WTC11 (cell line): Measurements from ENCODE around the gene PNMA6E. TPM values are rescaled to one million over a fixed set of nuclear protein-coding genes. Genes with fewer than 3 reads are reported as not detected.

Source experiments
- ATAC-seq: fragments of 200-7000 bp; cut with Tn5 transposase; 2 replicates; pipeline ENCODE4 v1.10.0; 2021; ENCODE audit warnings: mild to moderate bottlenecking, moderate library complexity
- CTCF ChIA-PET: fragments of 300-600 bp; sonication (Branson Sonifier 250); formaldehyde crosslinking; loops from one replicate; lab custom pipeline; 2021; ENCODE audit warnings: antibody characterized with exemption; lab: Charles Lee
- POLR2A ChIA-PET: fragments of 350-600 bp; sonication (Branson Sonifier 250); formaldehyde crosslinking; loops from one replicate; lab custom pipeline; 2021; ENCODE audit warnings: antibody characterized with exemption; lab: Charles Lee
- DNase-seq: peaks from one replicate; pipeline ENCODE4 v3.0.0; 2021; ENCODE audit warnings: low spot score
- H3K27ac Mint-ChIP-seq: 2 replicates; pipeline ENCODE4 v1.8.0; 2021; ENCODE audit warnings: mixed read lengths
- H3K27me3 Mint-ChIP-seq: 2 replicates; pipeline ENCODE4 v1.8.0; 2021; ENCODE audit warnings: low read depth, mild to moderate bottlenecking, moderate library complexity, mixed read lengths
- H3K36me3 Mint-ChIP-seq: 2 replicates; pipeline ENCODE4 v1.8.0; 2021; ENCODE audit warnings: mixed read lengths
- H3K4me1 Mint-ChIP-seq: 2 replicates; pipeline ENCODE4 v1.8.0; 2022; ENCODE audit warnings: mixed read lengths
- H3K4me3 Mint-ChIP-seq: 2 replicates; pipeline ENCODE4 v1.8.0; 2021; ENCODE audit warnings: mild to moderate bottlenecking, moderate library complexity, mixed read lengths
- H3K9me3 Mint-ChIP-seq: 2 replicates; pipeline ENCODE4 v1.8.0; 2021; ENCODE audit warnings: mixed read lengths
- ATF1 ChIP-seq: sonication (generic); formaldehyde crosslinking; IDR thresholded peaks from 2 replicates; pipeline ENCODE4 v1.8.1; 2023; ENCODE audit warnings: mild to moderate bottlenecking, moderate library complexity, missing genetic modification reagents
- CREM ChIP-seq: sonication (generic); formaldehyde crosslinking; IDR thresholded peaks from 2 replicates; pipeline ENCODE4 v1.8.1; 2022; ENCODE audit warnings: mild to moderate bottlenecking, missing genetic modification reagents, moderate library complexity
- CTCF ChIP-seq: fragments of 200-600 bp; IDR thresholded peaks from 2 replicates; pipeline ENCODE4 v1.8.0; 2022; ENCODE audit warnings: antibody characterized with exemption
- E2F1 ChIP-seq: sonication (generic); formaldehyde crosslinking; IDR thresholded peaks from 2 replicates; pipeline ENCODE4 v1.8.0; 2022; ENCODE audit warnings: mild to moderate bottlenecking, missing genetic modification reagents
- E2F4 ChIP-seq: sonication (generic); formaldehyde crosslinking; IDR thresholded peaks from 2 replicates; pipeline ENCODE4 v1.8.1; 2022; ENCODE audit warnings: low read depth, mild to moderate bottlenecking, moderate library complexity, missing genetic modification reagents, borderline replicate concordance
- ELF4 ChIP-seq: sonication (generic); formaldehyde crosslinking; IDR thresholded peaks from 2 replicates; pipeline ENCODE4 v1.8.1; 2022; ENCODE audit warnings: low read depth, mild to moderate bottlenecking, moderate library complexity, missing genetic modification reagents
- EMX1 ChIP-seq: fragments of 250-450 bp; sonication (Bioruptor Pico); IDR thresholded peaks from 2 replicates; pipeline ENCODE4 v1.8.0; 2021; ENCODE audit warnings: mild to moderate bottlenecking
- ETV6 ChIP-seq: sonication (generic); formaldehyde crosslinking; IDR thresholded peaks from 2 replicates; pipeline ENCODE4 v1.8.1; 2022; ENCODE audit warnings: mild to moderate bottlenecking, missing genetic modification reagents
- IRF2 ChIP-seq: sonication (generic); formaldehyde crosslinking; IDR thresholded peaks from 2 replicates; pipeline ENCODE4 v1.8.0; 2022; ENCODE audit warnings: low read depth, missing genetic modification reagents, borderline replicate concordance
- JAZF1 ChIP-seq: fragments of 250-450 bp; sonication (Bioruptor Pico); IDR thresholded peaks from 2 replicates; pipeline ENCODE4 v1.9.0; 2021; ENCODE audit warnings: moderate library complexity, mild to moderate bottlenecking, inconsistent platforms
- KAT7 ChIP-seq: sonication (generic); formaldehyde crosslinking; IDR thresholded peaks from 2 replicates; pipeline ENCODE4 v1.8.1; 2023; ENCODE audit warnings: missing genetic modification reagents, mild to moderate bottlenecking, borderline replicate concordance
- MYBL2 ChIP-seq: sonication (generic); formaldehyde crosslinking; IDR thresholded peaks from 2 replicates; pipeline ENCODE4 v1.8.1; 2023; ENCODE audit warnings: mild to moderate bottlenecking, moderate library complexity, missing genetic modification reagents
- NFYB ChIP-seq: sonication (generic); formaldehyde crosslinking; conservative IDR thresholded peaks from 2 replicates; pipeline ENCODE4 v1.8.0; 2022; ENCODE audit warnings: low read depth, missing genetic modification reagents
- NR2C2 ChIP-seq: sonication (generic); formaldehyde crosslinking; IDR thresholded peaks from 2 replicates; pipeline ENCODE4 v1.8.0; 2022; ENCODE audit warnings: mild to moderate bottlenecking, missing genetic modification reagents
- PREB ChIP-seq: sonication (generic); formaldehyde crosslinking; IDR thresholded peaks from 2 replicates; pipeline ENCODE4 v1.8.1; 2022; ENCODE audit warnings: mild to moderate bottlenecking, missing genetic modification reagents, moderate library complexity, borderline replicate concordance
- RORB ChIP-seq: fragments of 250-450 bp; sonication (Bioruptor Pico); IDR thresholded peaks from 2 replicates; pipeline ENCODE4 v1.9.0; 2021; ENCODE audit warnings: mild to moderate bottlenecking
- SMAD3 ChIP-seq: sonication (generic); formaldehyde crosslinking; IDR thresholded peaks from 2 replicates; pipeline ENCODE4 v1.8.0; 2022; ENCODE audit warnings: missing genetic modification reagents, mild to moderate bottlenecking, borderline replicate concordance
- TCF7 ChIP-seq: sonication (generic); formaldehyde crosslinking; IDR thresholded peaks from 2 replicates; pipeline ENCODE4 v1.8.0; 2022; ENCODE audit warnings: mild to moderate bottlenecking, low read depth, missing genetic modification reagents, moderate library complexity
- ZNF219 ChIP-seq: sonication (generic); formaldehyde crosslinking; IDR thresholded peaks from 2 replicates; pipeline ENCODE4 v1.8.0; 2023; ENCODE audit warnings: missing genetic modification reagents, mild to moderate bottlenecking, borderline replicate concordance
- total RNA-seq: library from RNA; stranded (reverse); gene quantifications from 3 replicates; pipeline ENCODE4 v1.2.3, GENCODE V29; 2021
- TF ChIP-seq, protein P1 (sequence below): sonication (generic); formaldehyde crosslinking; IDR thresholded peaks from 2 replicates; pipeline ENCODE4 v1.8.0; 2023; ENCODE audit warnings: missing genetic modification reagents, mild to moderate bottlenecking, borderline replicate concordance

Gene PNMA6E
- total RNA-seq, 1 experiment from 2014 or later, result not detected

- no peak for TF ChIP-seq SMAD3
- no peak for TF ChIP-seq ETV6 (CRISPR knock-in tag)
These were observed 22.5 kb upstream of the PNMA6E start (continued) for GRCh38 chrX:153423652-153424051.

- DNase-seq (no peak), ATAC-seq (no peak)
- no peaks in the 10 kb centered on the region for H3K36me3 Mint-ChIP-seq
- TF ChIP-seq E2F1 (no peak), E2F4 (no peak), CTCF (no peak), ELF4 (CRISPR knock-in tag) (no peak), ZNF219 (CRISPR knock-in tag) (no peak), JAZF1 (CRISPR knock-in tag) (no peak), MYBL2 (no peak), NFYB (CRISPR knock-in tag) (no peak), PREB (CRISPR knock-in tag) (no peak), ATF1 (CRISPR knock-in tag) (no peak)
- H3K4me1 Mint-ChIP-seq, result peaks cover 9% of the 10 kb centered on the region; the same call in 1 of the 2 replicates
- H3K27me3 Mint-ChIP-seq, result no peaks in the 10 kb centered on the region; the same call in 1 of the 2 replicates
- ChIA-PET POLR2A (no interaction called here), CTCF (no interaction called here)
- no peaks in the 10 kb centered on the region for H3K9me3 Mint-ChIP-seq
- no peak overlapping the region for H3K27ac Mint-ChIP-seq
- H3K4me3 Mint-ChIP-seq, result no peak overlapping the region
These were observed 20.7 kb upstream of the PNMA6E start for GRCh38 chrX:153421856-153422255.

GRCh38 chrX:153420851-153421599, 19.9 kb upstream of the PNMA6E start:
- ATAC-seq (no peak), DNase-seq (no peak)
- no peak overlapping the region for H3K27ac Mint-ChIP-seq
- H3K4me1 Mint-ChIP-seq, result peaks cover 9% of the 10 kb centered on the region; the same call in 1 of the 2 replicates
- no peaks in the 10 kb centered on the region; the same call in 1 of the 2 replicates for H3K27me3 Mint-ChIP-seq
- H3K9me3 Mint-ChIP-seq, result no peaks in the 10 kb centered on the region
- POLR2A ChIA-PET, result no interaction called here
- H3K4me3 Mint-ChIP-seq, result no peak overlapping the region
- TF ChIP-seq IRF2 (CRISPR knock-in tag), result no peak
- TF ChIP-seq TCF7 (CRISPR knock-in tag), result no peak
- TF ChIP-seq CREM, result no peak
- TF ChIP-seq SMAD3, result no peak
- no peak for TF ChIP-seq E2F4
- TF ChIP-seq RORB (CRISPR knock-in tag), result no peak
- no peak for TF ChIP-seq KAT7 (CRISPR knock-in tag)
- TF ChIP-seq EMX1, result no peak
- TF ChIP-seq NR2C2 (CRISPR knock-in tag), result no peak
- TF ChIP-seq, protein P1, sequence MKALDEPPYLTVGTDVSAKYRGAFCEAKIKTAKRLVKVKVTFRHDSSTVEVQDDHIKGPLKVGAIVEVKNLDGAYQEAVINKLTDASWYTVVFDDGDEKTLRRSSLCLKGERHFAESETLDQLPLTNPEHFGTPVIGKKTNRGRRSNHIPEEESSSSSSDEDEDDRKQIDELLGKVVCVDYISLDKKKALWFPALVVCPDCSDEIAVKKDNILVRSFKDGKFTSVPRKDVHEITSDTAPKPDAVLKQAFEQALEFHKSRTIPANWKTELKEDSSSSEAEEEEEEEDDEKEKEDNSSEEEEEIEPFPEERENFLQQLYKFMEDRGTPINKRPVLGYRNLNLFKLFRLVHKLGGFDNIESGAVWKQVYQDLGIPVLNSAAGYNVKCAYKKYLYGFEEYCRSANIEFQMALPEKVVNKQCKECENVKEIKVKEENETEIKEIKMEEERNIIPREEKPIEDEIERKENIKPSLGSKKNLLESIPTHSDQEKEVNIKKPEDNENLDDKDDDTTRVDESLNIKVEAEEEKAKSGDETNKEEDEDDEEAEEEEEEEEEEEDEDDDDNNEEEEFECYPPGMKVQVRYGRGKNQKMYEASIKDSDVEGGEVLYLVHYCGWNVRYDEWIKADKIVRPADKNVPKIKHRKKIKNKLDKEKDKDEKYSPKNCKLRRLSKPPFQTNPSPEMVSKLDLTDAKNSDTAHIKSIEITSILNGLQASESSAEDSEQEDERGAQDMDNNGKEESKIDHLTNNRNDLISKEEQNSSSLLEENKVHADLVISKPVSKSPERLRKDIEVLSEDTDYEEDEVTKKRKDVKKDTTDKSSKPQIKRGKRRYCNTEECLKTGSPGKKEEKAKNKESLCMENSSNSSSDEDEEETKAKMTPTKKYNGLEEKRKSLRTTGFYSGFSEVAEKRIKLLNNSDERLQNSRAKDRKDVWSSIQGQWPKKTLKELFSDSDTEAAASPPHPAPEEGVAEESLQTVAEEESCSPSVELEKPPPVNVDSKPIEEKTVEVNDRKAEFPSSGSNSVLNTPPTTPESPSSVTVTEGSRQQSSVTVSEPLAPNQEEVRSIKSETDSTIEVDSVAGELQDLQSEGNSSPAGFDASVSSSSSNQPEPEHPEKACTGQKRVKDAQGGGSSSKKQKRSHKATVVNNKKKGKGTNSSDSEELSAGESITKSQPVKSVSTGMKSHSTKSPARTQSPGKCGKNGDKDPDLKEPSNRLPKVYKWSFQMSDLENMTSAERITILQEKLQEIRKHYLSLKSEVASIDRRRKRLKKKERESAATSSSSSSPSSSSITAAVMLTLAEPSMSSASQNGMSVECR, result no peak
- TF ChIP-seq, all 79 proteins: peak for 0
- no peaks in the 10 kb centered on the region for H3K36me3 Mint-ChIP-seq
- CTCF ChIA-PET, result no interaction called here
